Activated naive CD4-positive, alpha-beta T cell treated with anti-CD3 and anti-CD28 coated beads for 36 hours (primary cell): ENCODE measurements around the gene FAM180B. TPM values are rescaled to one million over a fixed set of nuclear protein-coding genes. Genes with fewer than 3 reads are reported as not detected.

Source experiments
- total RNA-seq, 2 experiments: library from RNA; stranded (reverse); gene quantifications; one replicate each; pipeline ENCODE4 v1.2.3, GENCODE V29; 2021

Gene FAM180B
- total RNA-seq, 2 experiments from 2014 or later = not detected

Other genes with a start within 250 kb of the FAM180B start
- not detected for gene MYBPC3, start 234.0 kb upstream of the FAM180B start, total RNA-seq
- gene SPI1, start 208.1 kb upstream of the FAM180B start, total RNA-seq = not detected
- 1 to 10 TPM; 9.2 TPM for gene SLC39A13, start 178.1 kb upstream of the FAM180B start, total RNA-seq
- 100 to 1,000 TPM; 127 to 129 TPM for gene PSMC3, start 160.2 kb upstream of the FAM180B start, total RNA-seq
- gene RAPSN, start 137.5 kb upstream of the FAM180B start, total RNA-seq = not detected
- 100 to 1,000 TPM; 104 to 105 TPM for gene CELF1, start 33.5 kb upstream of the FAM180B start, total RNA-seq
- 10 to 100 TPM; 46.9 to 49.2 TPM for gene PTPMT1, start 21.1 kb upstream of the FAM180B start, total RNA-seq
- gene KBTBD4, start 7.7 kb upstream of the FAM180B start, total RNA-seq = 10 to 100 TPM; 13.8 to 15.4 TPM
- gene NDUFS3, start 7.6 kb upstream of the FAM180B start, total RNA-seq = 100 to 1,000 TPM; 123 to 124 TPM
- not detected for gene C1QTNF4, start 7.7 kb downstream of the FAM180B start, total RNA-seq
- 10 to 100 TPM; 93.7 to 95.1 TPM for gene MTCH2, start 55.9 kb downstream of the FAM180B start, total RNA-seq
- gene AGBL2, start 128.7 kb downstream of the FAM180B start, total RNA-seq = 1 to 10 TPM; 1.3 to 2.2 TPM
- 100 to 1,000 TPM; 123 to 127 TPM for gene FNBP4, start 180.7 kb downstream of the FAM180B start, total RNA-seq